HL-60 (cell line): ENCODE results near the gene NEUROD1.

Experiments used
- DNase-seq, 2 experiments: peaks; one replicate each; pipeline ENCODE4 v3.0.0-alpha.2; 2010 to 2020; ENCODE audit warnings: low read depth in 1 of 2, low spot score in 1 of 2
- H3K27ac ChIP-seq: fragments of 250-450 bp; sonication (Bioruptor Pico); replicated peaks from 2 replicates; pipeline ENCODE4 v1.5.1; 2020; ENCODE audit warnings: mild to moderate bottlenecking, moderate library complexity
- H3K27me3 ChIP-seq: fragments of 250-450 bp; sonication (Bioruptor Pico); 2 replicates; pipeline ENCODE4 v1.5.1; 2021; ENCODE audit warnings: mild to moderate bottlenecking, moderate library complexity; ENCODE audit not compliant: insufficient read depth, poor library complexity, severe bottlenecking
- H3K4me3 ChIP-seq: replicated peaks from 2 replicates; pipeline ENCODE4 v1.5.1; 2011; ENCODE audit warnings: mild to moderate bottlenecking, control low read depth, low read length; ENCODE audit not compliant: insufficient read depth
- GABPA ChIP-seq: IDR thresholded peaks from 2 replicates; pipeline ENCODE4 v1.6.1; 2012; ENCODE audit warnings: low read depth
- POLR2AphosphoS5 ChIP-seq: IDR thresholded peaks from 2 replicates; pipeline ENCODE4 v1.6.1; 2012; ENCODE audit warnings: low read depth
- SPI1 ChIP-seq: IDR thresholded peaks from 2 replicates; pipeline ENCODE4 v1.6.1; 2012; ENCODE audit warnings: low read depth, mild to moderate bottlenecking, borderline replicate concordance
- TF ChIP-seq, protein P1 (sequence below): IDR thresholded peaks from 2 replicates; pipeline ENCODE4 v1.6.1; 2012; ENCODE audit warnings: low read depth; ENCODE audit not compliant: insufficient replicate concordance
- TF ChIP-seq, protein P2 (sequence below): IDR thresholded peaks from one replicate; pipeline ENCODE4 v1.5.1; 2011; ENCODE audit warnings: low read length, control low read depth, inconsistent platforms; ENCODE audit not compliant: insufficient read depth

Gene NEUROD1

GRCh38 chr2:181648478-181649155, 31.7 kb downstream of the NEUROD1 start:
- Histone ChIP-seq H3K4me3 (no peak overlapping the region), H3K27ac (no peak overlapping the region), H3K27me3 (peaks cover 16% of the 10 kb centered on the region)
- TF ChIP-seq, protein P1, sequence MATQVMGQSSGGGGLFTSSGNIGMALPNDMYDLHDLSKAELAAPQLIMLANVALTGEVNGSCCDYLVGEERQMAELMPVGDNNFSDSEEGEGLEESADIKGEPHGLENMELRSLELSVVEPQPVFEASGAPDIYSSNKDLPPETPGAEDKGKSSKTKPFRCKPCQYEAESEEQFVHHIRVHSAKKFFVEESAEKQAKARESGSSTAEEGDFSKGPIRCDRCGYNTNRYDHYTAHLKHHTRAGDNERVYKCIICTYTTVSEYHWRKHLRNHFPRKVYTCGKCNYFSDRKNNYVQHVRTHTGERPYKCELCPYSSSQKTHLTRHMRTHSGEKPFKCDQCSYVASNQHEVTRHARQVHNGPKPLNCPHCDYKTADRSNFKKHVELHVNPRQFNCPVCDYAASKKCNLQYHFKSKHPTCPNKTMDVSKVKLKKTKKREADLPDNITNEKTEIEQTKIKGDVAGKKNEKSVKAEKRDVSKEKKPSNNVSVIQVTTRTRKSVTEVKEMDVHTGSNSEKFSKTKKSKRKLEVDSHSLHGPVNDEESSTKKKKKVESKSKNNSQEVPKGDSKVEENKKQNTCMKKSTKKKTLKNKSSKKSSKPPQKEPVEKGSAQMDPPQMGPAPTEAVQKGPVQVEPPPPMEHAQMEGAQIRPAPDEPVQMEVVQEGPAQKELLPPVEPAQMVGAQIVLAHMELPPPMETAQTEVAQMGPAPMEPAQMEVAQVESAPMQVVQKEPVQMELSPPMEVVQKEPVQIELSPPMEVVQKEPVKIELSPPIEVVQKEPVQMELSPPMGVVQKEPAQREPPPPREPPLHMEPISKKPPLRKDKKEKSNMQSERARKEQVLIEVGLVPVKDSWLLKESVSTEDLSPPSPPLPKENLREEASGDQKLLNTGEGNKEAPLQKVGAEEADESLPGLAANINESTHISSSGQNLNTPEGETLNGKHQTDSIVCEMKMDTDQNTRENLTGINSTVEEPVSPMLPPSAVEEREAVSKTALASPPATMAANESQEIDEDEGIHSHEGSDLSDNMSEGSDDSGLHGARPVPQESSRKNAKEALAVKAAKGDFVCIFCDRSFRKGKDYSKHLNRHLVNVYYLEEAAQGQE, result no peak
- TF ChIP-seq GABPA, result no peak
- TF ChIP-seq, protein P2, sequence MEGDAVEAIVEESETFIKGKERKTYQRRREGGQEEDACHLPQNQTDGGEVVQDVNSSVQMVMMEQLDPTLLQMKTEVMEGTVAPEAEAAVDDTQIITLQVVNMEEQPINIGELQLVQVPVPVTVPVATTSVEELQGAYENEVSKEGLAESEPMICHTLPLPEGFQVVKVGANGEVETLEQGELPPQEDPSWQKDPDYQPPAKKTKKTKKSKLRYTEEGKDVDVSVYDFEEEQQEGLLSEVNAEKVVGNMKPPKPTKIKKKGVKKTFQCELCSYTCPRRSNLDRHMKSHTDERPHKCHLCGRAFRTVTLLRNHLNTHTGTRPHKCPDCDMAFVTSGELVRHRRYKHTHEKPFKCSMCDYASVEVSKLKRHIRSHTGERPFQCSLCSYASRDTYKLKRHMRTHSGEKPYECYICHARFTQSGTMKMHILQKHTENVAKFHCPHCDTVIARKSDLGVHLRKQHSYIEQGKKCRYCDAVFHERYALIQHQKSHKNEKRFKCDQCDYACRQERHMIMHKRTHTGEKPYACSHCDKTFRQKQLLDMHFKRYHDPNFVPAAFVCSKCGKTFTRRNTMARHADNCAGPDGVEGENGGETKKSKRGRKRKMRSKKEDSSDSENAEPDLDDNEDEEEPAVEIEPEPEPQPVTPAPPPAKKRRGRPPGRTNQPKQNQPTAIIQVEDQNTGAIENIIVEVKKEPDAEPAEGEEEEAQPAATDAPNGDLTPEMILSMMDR, result no peak
- no peak for TF ChIP-seq SPI1
- TF ChIP-seq POLR2AphosphoS5, result no peak
- no peak for DNase-seq

GRCh38 chr2:181646415-181646987, 33.8 kb downstream of the NEUROD1 start:
- Histone ChIP-seq H3K4me3 (no peak overlapping the region), H3K27me3 (peaks cover 6% of the 10 kb centered on the region), H3K27ac (no peak overlapping the region)
- no peak for TF ChIP-seq SPI1
- TF ChIP-seq POLR2AphosphoS5, result no peak
- TF ChIP-seq GABPA, result no peak
- TF ChIP-seq, protein P1, result no peak
- TF ChIP-seq, protein P2, result no peak
- no peak for DNase-seq

DNA sequence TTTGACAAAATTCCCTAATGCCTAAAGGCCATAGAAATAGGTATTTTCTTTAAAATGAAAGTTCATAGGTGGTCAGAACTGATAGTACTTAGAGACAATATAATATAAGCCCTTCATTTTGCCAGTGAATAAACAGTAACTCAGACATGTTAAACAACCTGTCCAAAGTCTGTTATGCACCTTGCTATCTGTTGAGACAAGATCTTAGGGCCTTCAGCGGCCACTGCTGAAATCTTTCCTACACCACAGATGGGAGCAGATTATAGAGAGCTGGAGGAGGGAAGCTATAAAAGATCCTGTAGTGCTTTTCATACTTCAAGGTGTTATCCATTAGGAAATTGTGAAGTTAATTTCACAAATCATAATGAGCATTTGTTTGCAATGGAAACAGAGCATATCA, 37.2 kb downstream of the NEUROD1 start:
- Histone ChIP-seq H3K4me3 (no peak overlapping the region), H3K27me3 (no peaks in the 10 kb centered on the region), H3K27ac (no peak overlapping the region)
- no peak for DNase-seq
- TF ChIP-seq, protein P2, result no peak
- no peak for TF ChIP-seq GABPA
- TF ChIP-seq, protein P1, result no peak
- TF ChIP-seq POLR2AphosphoS5, result no peak
- no peak for TF ChIP-seq SPI1
